ENCODE measurements around the gene ZNF33B.
"Not testable (repeated sequence)": the region's sequence is repeated elsewhere in the genome, so short reads cannot be mapped to it uniquely, and the experiment has no call there.

ZNF33B gene

DNA sequence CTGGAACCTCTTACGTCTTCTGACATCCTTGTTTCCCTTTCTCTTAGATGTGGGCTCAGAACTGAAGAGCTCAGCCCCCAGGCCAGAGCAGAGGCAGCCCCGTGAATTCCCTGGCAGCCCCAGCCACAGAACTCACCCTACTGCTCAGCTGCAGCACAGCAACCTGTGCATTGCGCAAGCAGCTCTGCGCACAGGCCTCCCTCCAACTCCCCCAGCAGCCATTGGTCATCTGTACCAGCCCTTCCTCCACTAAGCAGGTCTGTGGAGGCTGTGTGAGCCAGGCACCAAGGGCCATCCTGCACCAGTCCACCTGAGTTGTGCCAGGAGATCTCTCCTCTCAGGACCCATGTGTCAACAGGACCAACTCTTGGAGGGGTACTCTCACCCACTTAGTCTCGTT lies 54.5 kb downstream of the ZNF33B start:
- DNase-seq (ENCODE audit: low read depth), result no peak
- TF ChIP-seq, protein P1, sequence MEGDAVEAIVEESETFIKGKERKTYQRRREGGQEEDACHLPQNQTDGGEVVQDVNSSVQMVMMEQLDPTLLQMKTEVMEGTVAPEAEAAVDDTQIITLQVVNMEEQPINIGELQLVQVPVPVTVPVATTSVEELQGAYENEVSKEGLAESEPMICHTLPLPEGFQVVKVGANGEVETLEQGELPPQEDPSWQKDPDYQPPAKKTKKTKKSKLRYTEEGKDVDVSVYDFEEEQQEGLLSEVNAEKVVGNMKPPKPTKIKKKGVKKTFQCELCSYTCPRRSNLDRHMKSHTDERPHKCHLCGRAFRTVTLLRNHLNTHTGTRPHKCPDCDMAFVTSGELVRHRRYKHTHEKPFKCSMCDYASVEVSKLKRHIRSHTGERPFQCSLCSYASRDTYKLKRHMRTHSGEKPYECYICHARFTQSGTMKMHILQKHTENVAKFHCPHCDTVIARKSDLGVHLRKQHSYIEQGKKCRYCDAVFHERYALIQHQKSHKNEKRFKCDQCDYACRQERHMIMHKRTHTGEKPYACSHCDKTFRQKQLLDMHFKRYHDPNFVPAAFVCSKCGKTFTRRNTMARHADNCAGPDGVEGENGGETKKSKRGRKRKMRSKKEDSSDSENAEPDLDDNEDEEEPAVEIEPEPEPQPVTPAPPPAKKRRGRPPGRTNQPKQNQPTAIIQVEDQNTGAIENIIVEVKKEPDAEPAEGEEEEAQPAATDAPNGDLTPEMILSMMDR (IDR thresholded peaks at IDR 0.05; ENCODE audit: low read depth, low read length, missing control alignments), result no peak
- no peak overlapping the region for H3K4me3 ChIP-seq (ENCODE audit: low read depth, low read length)

GRCh38 chr10:42578019-42578418 lies 60.4 kb downstream of the ZNF33B start:
- DNase-seq (ENCODE audit: low read depth), result no peak
- TF ChIP-seq, protein P1 (IDR thresholded peaks at IDR 0.05; ENCODE audit: low read depth, low read length, missing control alignments), result no peak
- no peak overlapping the region for H3K4me3 ChIP-seq (ENCODE audit: low read depth, low read length)

GRCh38 chr10:42576338-42576737 lies 62.0 kb downstream of the ZNF33B start:
- TF ChIP-seq, protein P1 (IDR thresholded peaks at IDR 0.05; ENCODE audit: low read depth, low read length, missing control alignments), result no peak
- no peak for DNase-seq (ENCODE audit: low read depth)
- no peak overlapping the region for H3K4me3 ChIP-seq (ENCODE audit: low read depth, low read length)

GRCh38 chr10:42574336-42574735 lies 64.0 kb downstream of the ZNF33B start:
- no peak overlapping the region for H3K4me3 ChIP-seq (ENCODE audit: low read depth, low read length)
- TF ChIP-seq, protein P1 (IDR thresholded peaks at IDR 0.05; ENCODE audit: low read depth, low read length, missing control alignments), result no peak
- no peak for DNase-seq (ENCODE audit: low read depth)

- no peak overlapping the region for H3K4me3 ChIP-seq (ENCODE audit: low read depth, low read length)
- no peak for DNase-seq (ENCODE audit: low read depth)
- TF ChIP-seq, protein P1 (IDR thresholded peaks at IDR 0.05; ENCODE audit: low read depth, low read length, missing control alignments), result no peak
Measured at GRCh38 chr10:42556931-42557330, 81.4 kb downstream of the ZNF33B start.

- DNase-seq (ENCODE audit: low read depth); H3K4me3 ChIP-seq (ENCODE audit: low read depth, low read length): not testable (repeated sequence)
Measured at GRCh38 chr10:42553576-42553975, 84.8 kb downstream of the ZNF33B start.

GRCh38 chr10:42553064-42553407 lies 85.3 kb downstream of the ZNF33B start:
- no peak for DNase-seq (ENCODE audit: low read depth)
- TF ChIP-seq, protein P1 (IDR thresholded peaks at IDR 0.05; ENCODE audit: low read depth, low read length, missing control alignments), result no peak
- H3K4me3 ChIP-seq (ENCODE audit: low read depth, low read length), result peak overlapping the region; percentile 75
